Neural crest cell (in vitro differentiated cells): ENCODE results near the gene CLTCL1. TPM values are rescaled to one million over a fixed set of nuclear protein-coding genes. Genes with fewer than 3 reads are reported as not detected.
A peak's percentile ranks its signal among the peaks of the same experiment; 100 is the strongest.

ENCODE experiments used
- DNase-seq: peaks from one replicate; pipeline ENCODE4 v3.0.0; 2021; ENCODE audit warnings: low read depth, mixed read lengths, low spot score
- H3K27ac Mint-ChIP-seq: one replicate; pipeline ENCODE4 v1.8.0; 2021; ENCODE audit warnings: mild to moderate bottlenecking, mixed read lengths; ENCODE audit not compliant: unreplicated experiment
- H3K27me3 Mint-ChIP-seq: 2 replicates; pipeline ENCODE4 v1.8.0; 2021; ENCODE audit warnings: low read depth, mild to moderate bottlenecking, mixed read lengths
- H3K36me3 Mint-ChIP-seq: 2 replicates; pipeline ENCODE4 v1.8.0; 2021; ENCODE audit warnings: low read depth, mild to moderate bottlenecking, mixed read lengths
- H3K4me1 Mint-ChIP-seq: 2 replicates; pipeline ENCODE4 v1.8.0; 2021; ENCODE audit warnings: mixed read lengths
- H3K4me3 Mint-ChIP-seq: one replicate; pipeline ENCODE4 v1.8.0; 2021; ENCODE audit warnings: mild to moderate bottlenecking, mixed read lengths
- H3K9me3 Mint-ChIP-seq: 2 replicates; pipeline ENCODE4 v1.8.0; 2021; ENCODE audit warnings: mixed read lengths
- total RNA-seq: library from RNA; stranded (reverse); gene quantifications from 2 replicates; pipeline ENCODE4 v1.2.1, GENCODE V29; 2021
- TF ChIP-seq, protein P1 (sequence below): fragments of 200-600 bp; sonication (generic); conservative IDR thresholded peaks from 2 replicates; pipeline ENCODE4 v1.5.0; 2021; ENCODE audit warnings: antibody characterized with exemption, mild to moderate bottlenecking

The CLTCL1 gene
- total RNA-seq, 1 donor from 2014 or later = 7.2 TPM

DNA sequence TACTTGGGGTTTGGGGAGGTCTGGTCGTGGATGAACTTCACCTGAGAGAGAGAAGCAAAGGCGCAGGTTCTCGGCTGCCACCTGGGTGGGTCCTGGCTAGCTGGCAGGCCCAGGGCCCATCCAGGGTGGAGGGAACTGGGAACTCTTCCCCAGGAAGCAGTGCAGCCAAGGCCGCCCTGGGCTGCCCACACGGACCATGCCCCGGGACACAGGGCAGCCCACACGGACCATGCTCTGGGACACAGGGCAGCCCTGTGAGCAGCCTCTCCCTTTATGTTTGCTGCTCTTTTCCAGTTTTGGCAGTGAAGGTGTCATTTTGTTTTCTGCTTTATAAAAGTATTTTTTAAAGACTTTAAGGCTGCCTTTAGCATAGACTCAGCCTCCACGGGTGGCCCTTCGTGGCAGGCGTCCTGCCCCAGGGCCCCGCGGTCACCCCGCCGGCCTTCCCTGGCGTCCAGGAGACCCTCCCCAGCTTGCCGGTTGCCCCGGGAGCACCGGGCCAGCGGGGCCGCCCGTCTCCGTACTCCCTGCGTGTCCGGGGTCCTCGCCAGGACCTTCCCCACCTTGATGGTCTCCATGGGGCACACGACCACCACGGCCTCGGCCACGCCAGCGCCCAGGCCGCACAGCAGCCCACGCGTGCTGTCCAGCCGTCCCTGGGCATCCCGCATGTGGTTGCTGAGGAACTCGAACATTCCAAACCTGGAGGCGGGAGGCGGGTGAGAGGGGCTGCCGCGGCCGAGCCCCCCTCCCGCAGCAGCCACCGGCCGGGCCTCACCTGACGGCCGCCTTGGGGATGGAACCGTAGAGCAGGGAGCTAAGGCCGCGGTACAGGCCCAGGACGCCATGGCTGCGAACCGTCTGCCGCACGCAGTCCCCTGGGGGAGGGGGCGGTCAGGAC, 114.1 kb downstream of the CLTCL1 start:
- Mint-ChIP-seq H3K36me3 (no peaks in the 10 kb centered on the region), H3K27ac (peak overlapping the region; percentile 43), H3K9me3 (no peaks in the 10 kb centered on the region), H3K27me3 (peaks cover 8% of the 10 kb centered on the region), H3K4me3 (peak overlapping the region; percentile 87), H3K4me1 (peaks cover 25% of the 10 kb centered on the region)
- no peak for DNase-seq
- TF ChIP-seq, protein P1, sequence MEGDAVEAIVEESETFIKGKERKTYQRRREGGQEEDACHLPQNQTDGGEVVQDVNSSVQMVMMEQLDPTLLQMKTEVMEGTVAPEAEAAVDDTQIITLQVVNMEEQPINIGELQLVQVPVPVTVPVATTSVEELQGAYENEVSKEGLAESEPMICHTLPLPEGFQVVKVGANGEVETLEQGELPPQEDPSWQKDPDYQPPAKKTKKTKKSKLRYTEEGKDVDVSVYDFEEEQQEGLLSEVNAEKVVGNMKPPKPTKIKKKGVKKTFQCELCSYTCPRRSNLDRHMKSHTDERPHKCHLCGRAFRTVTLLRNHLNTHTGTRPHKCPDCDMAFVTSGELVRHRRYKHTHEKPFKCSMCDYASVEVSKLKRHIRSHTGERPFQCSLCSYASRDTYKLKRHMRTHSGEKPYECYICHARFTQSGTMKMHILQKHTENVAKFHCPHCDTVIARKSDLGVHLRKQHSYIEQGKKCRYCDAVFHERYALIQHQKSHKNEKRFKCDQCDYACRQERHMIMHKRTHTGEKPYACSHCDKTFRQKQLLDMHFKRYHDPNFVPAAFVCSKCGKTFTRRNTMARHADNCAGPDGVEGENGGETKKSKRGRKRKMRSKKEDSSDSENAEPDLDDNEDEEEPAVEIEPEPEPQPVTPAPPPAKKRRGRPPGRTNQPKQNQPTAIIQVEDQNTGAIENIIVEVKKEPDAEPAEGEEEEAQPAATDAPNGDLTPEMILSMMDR = no peak

DNA sequence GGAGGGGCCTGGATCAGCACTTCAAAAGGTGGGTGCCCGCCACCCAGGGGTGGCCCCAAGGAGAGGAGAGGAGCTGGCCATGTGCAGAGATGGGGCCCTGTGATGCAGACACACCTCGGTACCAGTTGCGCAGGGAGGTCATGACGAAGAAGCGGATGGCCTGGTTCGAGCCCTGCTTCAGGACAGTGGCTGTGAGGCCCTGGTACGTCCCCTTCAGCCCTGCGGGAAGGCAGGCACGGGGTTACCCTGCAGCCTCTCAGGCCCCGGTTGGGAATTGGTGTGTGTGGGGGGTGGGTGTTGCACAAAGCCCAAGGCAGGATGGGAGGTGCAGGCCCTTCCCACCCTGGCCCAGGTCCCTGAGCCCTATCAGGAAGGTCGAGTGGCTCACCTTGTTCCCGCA, 114.8 kb downstream of the CLTCL1 start:
- Mint-ChIP-seq H3K4me3 (peak overlapping the region; percentile 87), H3K4me1 (peaks cover 29% of the 10 kb centered on the region), H3K27ac (peak overlapping the region; percentile 43), H3K27me3 (peaks cover 11% of the 10 kb centered on the region), H3K9me3 (no peaks in the 10 kb centered on the region), H3K36me3 (no peaks in the 10 kb centered on the region)
- TF ChIP-seq, protein P1 = no peak
- DNase-seq = no peak

DNA sequence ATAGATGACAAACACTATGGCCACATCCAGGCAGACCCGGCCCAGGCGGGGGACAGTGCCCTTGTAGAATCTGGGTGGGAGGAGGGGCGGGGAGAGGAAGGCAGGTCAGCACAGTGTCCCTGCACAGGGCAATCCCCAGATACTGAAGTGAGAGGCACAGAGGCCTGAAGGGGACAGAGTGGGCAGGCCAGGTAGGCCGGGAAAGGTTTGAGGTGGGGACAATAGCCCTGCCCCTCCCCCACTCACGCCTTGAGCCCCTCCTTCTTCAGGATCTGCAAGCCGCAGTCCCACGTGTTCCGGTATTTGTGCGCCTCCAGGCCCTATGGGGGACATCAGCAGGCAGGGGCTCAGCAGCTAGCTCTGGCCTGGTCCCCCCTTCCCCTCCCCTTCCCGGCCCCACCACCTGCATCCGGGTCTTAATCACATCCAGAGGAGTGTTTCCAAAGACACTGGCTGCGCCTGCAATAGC, 115.3 kb downstream of the CLTCL1 start:
- H3K36me3 Mint-ChIP-seq = no peaks in the 10 kb centered on the region
- peaks cover 29% of the 10 kb centered on the region for H3K4me1 Mint-ChIP-seq
- no peaks in the 10 kb centered on the region for H3K9me3 Mint-ChIP-seq
- H3K27ac Mint-ChIP-seq = no peak overlapping the region
- no peak for DNase-seq
- TF ChIP-seq, protein P1 = no peak
- H3K4me3 Mint-ChIP-seq = peak overlapping the region; percentile 87
- peaks cover 14% of the 10 kb centered on the region for H3K27me3 Mint-ChIP-seq

DNA sequence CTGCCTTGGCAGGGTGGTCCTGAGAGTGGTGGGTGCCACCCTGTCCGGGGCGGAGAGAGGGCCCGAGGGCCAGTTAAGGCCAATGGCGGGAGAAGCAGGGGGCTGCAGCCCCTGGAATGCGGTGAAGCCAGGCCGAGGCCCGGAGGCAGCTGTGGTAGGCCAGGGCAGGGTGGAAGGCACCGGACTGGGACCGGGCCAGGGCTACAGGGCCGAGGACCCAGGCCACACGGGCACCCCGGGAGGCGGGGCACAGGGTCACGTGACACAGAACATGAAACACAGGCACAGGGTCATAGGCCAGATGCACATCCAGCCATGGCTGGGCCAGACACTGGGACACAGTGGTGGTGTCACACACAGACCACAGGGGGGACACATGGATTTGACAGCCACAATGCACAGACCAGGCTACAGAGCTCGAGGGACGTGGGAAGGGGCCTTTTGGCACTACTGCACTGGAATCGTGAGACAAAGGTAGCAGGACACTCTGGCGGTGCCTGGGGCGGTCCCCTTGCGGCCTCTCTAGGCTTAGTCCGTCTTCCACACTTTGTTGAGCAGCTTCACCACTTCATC, 115.8 kb downstream of the CLTCL1 start:
- DNase-seq = no peak
- peak overlapping the region; percentile 95 for H3K4me3 Mint-ChIP-seq
- TF ChIP-seq, protein P1 = no peak
- H3K9me3 Mint-ChIP-seq = no peaks in the 10 kb centered on the region
- H3K36me3 Mint-ChIP-seq = no peaks in the 10 kb centered on the region
- no peak overlapping the region for H3K27ac Mint-ChIP-seq
- H3K4me1 Mint-ChIP-seq = peaks cover 33% of the 10 kb centered on the region
- peaks cover 19% of the 10 kb centered on the region for H3K27me3 Mint-ChIP-seq

DNA sequence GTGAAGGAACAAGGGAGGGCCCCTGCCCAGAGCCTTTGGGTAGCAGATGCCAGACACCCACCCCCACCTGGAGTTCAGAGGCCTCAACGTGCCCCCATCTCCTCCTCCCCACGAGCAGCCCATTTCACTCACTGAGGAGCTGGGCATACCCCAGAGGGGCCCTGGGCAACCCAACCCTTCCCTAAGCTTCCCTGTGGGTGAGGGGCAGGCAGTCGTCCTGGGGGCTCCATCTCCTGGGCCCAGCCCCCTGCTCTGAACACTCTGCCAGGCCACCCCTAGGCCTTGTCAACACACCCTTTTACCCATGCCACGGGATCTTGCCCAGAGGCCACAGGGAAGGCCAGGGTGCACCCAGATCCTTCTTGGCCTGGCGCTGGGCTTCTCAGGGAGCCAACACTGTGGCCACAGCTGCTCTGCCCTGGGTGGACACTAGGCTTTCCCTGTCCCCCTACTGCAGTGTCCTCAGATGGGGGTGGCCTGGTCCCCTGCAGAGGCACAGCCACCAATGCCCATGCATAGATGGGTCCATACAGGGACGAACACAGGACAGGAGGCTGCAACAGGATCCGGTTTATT, 116.4 kb downstream of the CLTCL1 start:
- Mint-ChIP-seq H3K27me3 (peaks cover 25% of the 10 kb centered on the region), H3K4me1 (peaks cover 37% of the 10 kb centered on the region), H3K36me3 (no peaks in the 10 kb centered on the region), H3K9me3 (no peaks in the 10 kb centered on the region), H3K27ac (no peak overlapping the region), H3K4me3 (peak overlapping the region; percentile 95)
- DNase-seq = no peak
- TF ChIP-seq, protein P1 = no peak
